ENCODE data around the gene SMIM21. TPM values are rescaled to one million over a fixed set of nuclear protein-coding genes. Genes with fewer than 3 reads are reported as not detected.

The SMIM21 gene
- total RNA-seq, 2 donors from 2014 or later, result not detected

GRCh38 chr18:75360941-75361340 lies 66.6 kb downstream of the SMIM21 start:
- Histone ChIP-seq H3K36me3 (no peaks in the 10 kb centered on the region), H3K9ac (ENCODE audit: low read depth in 2 of 2, low read length in 2 of 2) (no peak overlapping the region), H3K27ac (no peak overlapping the region), H3K4me3 (no peak overlapping the region), H3K4me1 (no peaks in the 10 kb centered on the region), H3K9me3 (no peaks in the 10 kb centered on the region), H3K27me3 (no peaks in the 10 kb centered on the region)
- no peak for DNase-seq
- TF ChIP-seq, protein P1, sequence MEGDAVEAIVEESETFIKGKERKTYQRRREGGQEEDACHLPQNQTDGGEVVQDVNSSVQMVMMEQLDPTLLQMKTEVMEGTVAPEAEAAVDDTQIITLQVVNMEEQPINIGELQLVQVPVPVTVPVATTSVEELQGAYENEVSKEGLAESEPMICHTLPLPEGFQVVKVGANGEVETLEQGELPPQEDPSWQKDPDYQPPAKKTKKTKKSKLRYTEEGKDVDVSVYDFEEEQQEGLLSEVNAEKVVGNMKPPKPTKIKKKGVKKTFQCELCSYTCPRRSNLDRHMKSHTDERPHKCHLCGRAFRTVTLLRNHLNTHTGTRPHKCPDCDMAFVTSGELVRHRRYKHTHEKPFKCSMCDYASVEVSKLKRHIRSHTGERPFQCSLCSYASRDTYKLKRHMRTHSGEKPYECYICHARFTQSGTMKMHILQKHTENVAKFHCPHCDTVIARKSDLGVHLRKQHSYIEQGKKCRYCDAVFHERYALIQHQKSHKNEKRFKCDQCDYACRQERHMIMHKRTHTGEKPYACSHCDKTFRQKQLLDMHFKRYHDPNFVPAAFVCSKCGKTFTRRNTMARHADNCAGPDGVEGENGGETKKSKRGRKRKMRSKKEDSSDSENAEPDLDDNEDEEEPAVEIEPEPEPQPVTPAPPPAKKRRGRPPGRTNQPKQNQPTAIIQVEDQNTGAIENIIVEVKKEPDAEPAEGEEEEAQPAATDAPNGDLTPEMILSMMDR (IDR thresholded peaks at IDR 0.05), result no peak
- intact Hi-C loops (cut with DNase I), result no loop called here

DNA sequence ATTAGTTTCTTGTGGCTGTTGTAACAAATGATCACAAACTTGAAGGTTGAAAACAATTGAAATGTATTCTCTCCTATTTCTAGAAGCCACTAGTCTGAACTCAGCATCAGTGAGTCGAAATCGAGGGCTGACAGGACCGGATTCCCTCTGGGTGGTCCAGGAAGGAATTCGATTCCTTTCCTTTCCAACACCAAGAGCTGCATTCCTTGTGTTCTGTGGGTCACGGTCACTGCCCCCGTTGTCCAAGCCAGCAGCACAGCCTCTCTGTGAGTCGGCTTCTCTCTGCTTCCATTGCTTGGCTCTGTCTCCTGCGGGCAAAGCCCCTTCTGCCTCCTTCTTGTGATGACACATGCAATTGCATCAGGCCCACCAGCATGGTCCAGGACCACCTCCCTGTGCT lies 67.3 kb downstream of the SMIM21 start:
- Histone ChIP-seq H3K36me3 (no peaks in the 10 kb centered on the region), H3K4me3 (no peak overlapping the region), H3K9me3 (no peaks in the 10 kb centered on the region), H3K27me3 (no peaks in the 10 kb centered on the region), H3K9ac (ENCODE audit: low read depth in 2 of 2, low read length in 2 of 2) (no peak overlapping the region), H3K4me1 (no peaks in the 10 kb centered on the region), H3K27ac (no peak overlapping the region)
- DNase-seq, result no peak
- TF ChIP-seq, protein P1 (IDR thresholded peaks at IDR 0.05), result no peak
- intact Hi-C loops (cut with DNase I), result no loop called here

Other genes starting within 250 kb of the SMIM21 start
- 10 to 100 TPM; 43.4 to 59.1 TPM for gene PTGR3, start 218.6 kb downstream of the SMIM21 start, total RNA-seq
- gene TSHZ1, start 216.9 kb downstream of the SMIM21 start, total RNA-seq, result 10 to 100 TPM; 16.6 to 34.3 TPM

All from colonic mucosa (tissue), 4 donors.